HG03520 (cell line): ENCODE results near the gene TUBA3C.

Source experiments
- ATAC-seq: cut with Tn5 transposase; IDR thresholded peaks from one replicate; pipeline ENCODE4 v1.9.1; 2021; ENCODE audit warnings: mild to moderate bottlenecking, moderate library complexity; ENCODE audit not compliant: unreplicated experiment

Gene TUBA3C

GRCh38 chr13:19169496-19169895 is 12.1 kb downstream of the TUBA3C start:
- no peak for ATAC-seq

GRCh38 chr13:19161308-19161707 is 20.3 kb downstream of the TUBA3C start:
- no peak for ATAC-seq

GRCh38 chr13:19159761-19160420 is 21.7 kb downstream of the TUBA3C start:
- no peak for ATAC-seq

- ATAC-seq: no peak
These were observed 22.4 kb downstream of the TUBA3C start for GRCh38 chr13:19159181-19159580.

DNA sequence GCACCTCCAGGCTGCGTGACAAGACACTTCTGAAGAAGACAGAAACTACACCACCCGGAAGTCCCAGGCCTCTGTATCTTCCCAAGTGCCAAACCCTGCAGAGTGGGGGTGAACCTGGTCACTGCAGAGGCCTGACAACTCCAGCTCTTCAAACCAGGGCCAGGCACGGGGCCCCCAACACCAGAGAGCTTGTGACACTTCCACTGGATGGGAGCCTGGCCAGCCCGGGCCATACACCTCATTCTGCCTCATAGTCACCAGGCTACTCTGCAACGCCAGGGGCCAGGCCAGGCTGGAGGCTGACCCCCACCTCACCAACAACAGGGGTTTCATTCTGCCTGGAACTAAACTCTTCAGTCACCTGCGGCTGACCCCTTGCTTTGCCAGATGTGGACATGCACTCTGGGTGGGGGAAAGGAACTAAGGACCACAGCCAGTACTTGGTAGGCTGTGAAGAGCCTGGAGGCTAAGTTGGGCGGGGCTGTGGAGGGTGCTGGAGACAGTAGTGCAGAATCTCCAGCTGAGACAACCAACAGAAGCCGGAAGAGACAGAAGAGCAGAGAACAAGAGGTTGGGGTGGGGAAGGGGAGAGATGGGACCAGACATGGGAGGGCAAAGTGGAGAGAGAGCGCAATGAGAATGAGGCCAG is 23.0 kb downstream of the TUBA3C start:
- ATAC-seq: no peak

- no peak for ATAC-seq
These were observed 23.6 kb downstream of the TUBA3C start for GRCh38 chr13:19158006-19158405.

GRCh38 chr13:19157461-19157860 is 24.2 kb downstream of the TUBA3C start:
- ATAC-seq: no peak

DNA sequence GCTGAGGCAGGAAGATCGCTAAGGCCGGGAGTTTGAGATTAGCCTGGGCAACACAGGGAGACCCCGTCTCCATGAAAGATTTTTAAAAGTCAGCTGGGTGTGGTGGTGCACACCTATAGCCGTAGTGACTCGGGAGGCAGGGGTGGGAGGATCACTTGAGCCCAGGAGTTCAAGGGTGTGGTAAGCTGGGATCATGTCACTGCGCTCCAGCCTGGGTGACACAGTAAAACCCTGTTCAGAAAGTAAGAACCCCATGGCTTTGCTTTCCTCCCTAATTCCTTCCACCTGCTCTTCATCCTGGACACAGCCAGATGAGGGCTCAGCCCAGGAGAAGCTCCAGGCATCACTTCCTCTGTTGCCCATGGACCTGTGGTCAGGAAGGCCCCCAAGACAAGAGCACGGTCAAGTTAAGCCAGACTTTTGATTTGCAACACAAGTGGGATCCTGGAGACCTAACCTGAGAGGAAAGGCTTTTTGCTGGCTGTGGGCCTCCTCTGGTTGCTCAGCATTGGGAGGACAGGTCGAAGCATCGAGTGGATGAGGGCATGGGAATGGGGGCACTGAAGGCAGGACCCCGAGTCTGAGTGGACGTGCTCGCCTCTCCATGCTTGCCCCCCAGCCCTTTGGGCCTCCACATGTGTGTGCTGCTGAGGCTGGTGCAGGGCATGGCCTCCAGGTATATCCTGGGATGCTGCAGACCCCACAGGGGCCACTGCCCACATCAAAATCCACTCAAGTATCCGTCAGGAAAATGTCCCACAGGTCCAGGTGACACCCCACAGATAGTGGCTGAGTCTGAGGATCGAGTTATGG is 25.4 kb downstream of the TUBA3C start:
- no peak for ATAC-seq

GRCh38 chr13:19155321-19155861 is 26.2 kb downstream of the TUBA3C start:
- ATAC-seq: no peak

- ATAC-seq: no peak
These were observed 26.8 kb downstream of the TUBA3C start for GRCh38 chr13:19154843-19155242.

DNA sequence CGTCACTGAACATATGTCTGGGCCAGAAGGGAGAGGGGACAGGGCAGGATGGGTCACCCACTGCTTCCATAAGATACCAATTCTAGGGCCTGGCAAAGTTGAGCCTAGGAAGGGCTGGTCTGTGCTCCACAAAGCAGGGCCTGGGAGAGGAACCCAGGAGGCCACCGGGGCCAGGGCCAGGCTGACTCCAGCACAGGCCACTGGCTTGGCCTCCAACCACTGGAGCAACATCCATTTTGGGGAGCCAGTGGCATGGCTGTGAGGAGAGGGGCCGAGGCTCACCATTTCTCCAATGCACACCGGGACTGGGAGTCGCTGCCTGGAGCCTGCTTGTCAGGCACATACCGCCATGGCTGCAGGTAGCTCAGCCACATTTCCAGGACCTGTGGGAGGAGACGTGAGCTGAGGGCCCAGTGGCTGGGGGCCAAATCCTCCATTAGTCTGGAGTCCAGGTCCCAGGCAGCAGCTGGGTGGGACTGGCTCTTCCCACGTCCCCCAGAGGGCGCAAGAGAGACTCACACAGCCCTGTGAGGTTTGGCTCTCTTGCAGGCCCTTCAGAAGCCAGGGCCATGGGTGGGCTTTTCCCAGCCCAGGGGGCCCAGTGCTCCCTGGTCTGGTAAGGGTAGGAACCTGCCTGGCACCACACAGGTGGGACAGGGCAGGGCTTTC is 27.7 kb downstream of the TUBA3C start:
- no peak for ATAC-seq

DNA sequence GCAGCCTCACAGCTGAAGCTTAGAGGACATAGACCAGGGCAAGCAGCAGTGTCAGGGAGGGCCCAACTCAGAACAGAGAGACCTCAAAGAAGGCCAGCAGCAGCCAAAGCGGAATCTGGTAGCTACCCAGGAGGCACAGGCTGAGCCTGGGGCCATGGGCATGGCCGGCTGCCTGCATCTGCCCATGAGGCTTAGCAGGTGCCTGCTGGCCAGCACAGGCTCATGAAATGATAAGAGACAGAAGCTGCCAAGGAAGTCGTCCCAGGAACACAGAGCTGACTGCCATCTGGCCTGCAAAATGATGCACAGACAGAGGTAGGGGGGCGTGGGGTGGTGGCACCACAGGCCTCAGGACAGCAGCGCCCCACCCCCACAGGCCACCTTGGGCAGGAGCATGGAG is 29.2 kb downstream of the TUBA3C start:
- no peak for ATAC-seq

DNA sequence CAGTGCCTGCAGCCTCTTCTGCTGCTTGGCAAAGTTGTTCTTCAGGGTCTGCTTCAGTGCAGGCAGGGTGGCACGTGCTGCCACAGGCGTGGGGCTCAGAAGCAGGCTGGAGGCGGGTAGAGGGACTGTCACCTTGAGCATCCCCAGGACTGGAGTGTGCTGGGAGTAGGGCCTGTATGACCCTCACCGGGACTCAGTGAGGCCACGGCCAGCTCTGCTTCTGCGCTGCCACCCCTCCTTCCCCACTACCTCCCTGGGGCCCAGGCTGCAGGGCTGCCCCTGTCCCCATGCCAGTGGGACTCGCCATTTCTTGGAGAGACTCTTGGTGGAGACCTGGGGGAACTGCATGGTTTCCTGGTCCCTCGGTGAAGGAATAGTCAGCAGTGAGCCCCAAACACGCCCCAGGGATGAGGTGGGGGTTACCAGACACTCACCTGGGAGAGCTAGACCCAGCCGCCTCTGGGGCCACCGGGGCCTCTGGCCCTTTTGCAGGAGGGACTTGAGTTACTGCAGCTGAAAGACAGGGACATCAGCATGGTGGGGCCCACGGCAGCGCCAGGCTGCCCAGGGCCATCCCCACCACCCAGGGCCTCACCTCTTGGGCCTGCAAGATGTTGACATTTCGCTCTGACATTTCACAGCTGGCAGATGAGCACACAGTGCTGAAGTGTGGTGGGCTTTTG is 29.9 kb downstream of the TUBA3C start:
- no peak for ATAC-seq

GRCh38 chr13:19150712-19151228 is 30.9 kb downstream of the TUBA3C start:
- no peak for ATAC-seq

- no peak for ATAC-seq
These were observed 31.4 kb downstream of the TUBA3C start for GRCh38 chr13:19150226-19150625.

GRCh38 chr13:19148561-19148960 is 33.1 kb downstream of the TUBA3C start:
- ATAC-seq: no peak
